Placental pericyte (primary cell): ENCODE data around the gene WDR18. TPM values are rescaled to one million over a fixed set of nuclear protein-coding genes. Genes with fewer than 3 reads are reported as not detected.

ENCODE experiments used
- small RNA-seq: library from RNA; depleted of rRNA; stranded (forward); fragments of <200 nt; gene quantifications from one replicate; pipeline ENCODE3, GENCODE V24; 2012; ENCODE audit warnings: low replicate concordance
- total RNA-seq: library from RNA; depleted of rRNA; stranded (reverse); fragments of >200 nt; gene quantifications from 2 replicates; pipeline ENCODE4 v1.2.3, GENCODE V29; 2012

WDR18 gene
- 55.7 and 58.2 TPM in 2 replicates for total RNA-seq

GRCh38 chr19:984165-984967 lies at the start of gene WDR18:
Gene WDR18 (plus strand): TSS chr19:984345. CDS start chr19:984354, 9 bp downstream.

GRCh38 chr19:1000095-1000494 lies 15.9 kb downstream of the WDR18 start, which contains the start of gene GRIN3B:
Gene GRIN3B (plus strand): TSS chr19:1000419. CDS start chr19:1000438, 19 bp downstream.

GRCh38 chr19:1020868-1021425 lies 36.8 kb downstream of the WDR18 start, which contains the start of gene TMEM259:
Gene TMEM259 (minus strand): TSS chr19:1021123. CDS start chr19:1020996, 127 bp downstream.

GRCh38 chr19:1025960-1026782 lies 42.0 kb downstream of the WDR18 start, which contains the start of gene CNN2:
Gene CNN2 (plus strand): TSS chr19:1026608. CDS start chr19:1026662, 54 bp downstream.

GRCh38 chr19:1039646-1040475 lies 55.7 kb downstream of the WDR18 start, which contains the start of gene ABCA7:
Gene ABCA7 (plus strand): TSS chr19:1040107. CDS start chr19:1041362, 1,255 bp downstream.

Small RNAs within 50 kb of the gene (small RNA-seq; reads per million reads assigned to genes)
- gene RNU6-2 = 5.6 reads per million, percentile 89 among the genes with 10 or more reads in this experiment

Other genes with a start within 250 kb of the WDR18 start
- 0.14 and 0.22 TPM in 2 replicates for gene MISP, start 233.2 kb upstream of the WDR18 start, total RNA-seq
- gene PTBP1, start 186.9 kb upstream of the WDR18 start, total RNA-seq = 117 and 262 TPM in 2 replicates
- 0.22 TPM in 1 of 2 replicates, not detected in the other for gene PLPPR3, start 162.4 kb upstream of the WDR18 start, total RNA-seq
- not detected in 2 replicates for gene AZU1, start 156.5 kb upstream of the WDR18 start, total RNA-seq
- not detected in 2 replicates for gene PRTN3, start 143.3 kb upstream of the WDR18 start, total RNA-seq
- not detected in 2 replicates for gene ELANE, start 132.0 kb upstream of the WDR18 start, total RNA-seq
- gene CFD, start 124.7 kb upstream of the WDR18 start, total RNA-seq = 2.4 and 62.4 TPM in 2 replicates
- 45.8 and 58.6 TPM in 2 replicates for gene MED16, start 91.2 kb upstream of the WDR18 start, total RNA-seq
- not detected in 2 replicates for gene RNU6-9, start 90.9 kb upstream of the WDR18 start, total RNA-seq
- gene R3HDM4, start 71.1 kb upstream of the WDR18 start, total RNA-seq = 32.2 and 41.9 TPM in 2 replicates
- 0.14 TPM in 1 of 2 replicates, not detected in the other for gene KISS1R, start 67.0 kb upstream of the WDR18 start, total RNA-seq
- 83.9 and 112 TPM in 2 replicates for gene ARID3A, start 58.3 kb upstream of the WDR18 start, total RNA-seq
- gene GRIN3B, start 16.1 kb downstream of the WDR18 start, total RNA-seq = 0.14 and 0.66 TPM in 2 replicates
- 119 and 132 TPM in 2 replicates for gene TMEM259, start 36.8 kb downstream of the WDR18 start, total RNA-seq
- gene RNU6-2, start 37.2 kb downstream of the WDR18 start, total RNA-seq = not detected in 2 replicates
- 541 and 553 TPM in 2 replicates for gene CNN2, start 42.3 kb downstream of the WDR18 start, total RNA-seq
- 18.0 and 19.0 TPM in 2 replicates for gene ABCA7, start 55.8 kb downstream of the WDR18 start, total RNA-seq
- gene ARHGAP45, start 82.8 kb downstream of the WDR18 start, total RNA-seq = 1.7 and 3.5 TPM in 2 replicates
- gene POLR2E, start 111.0 kb downstream of the WDR18 start, total RNA-seq = 111 and 123 TPM in 2 replicates
- gene GPX4, start 119.6 kb downstream of the WDR18 start, total RNA-seq = 150 and 588 TPM in 2 replicates
- 58.4 and 77.7 TPM in 2 replicates for gene SBNO2, start 189.9 kb downstream of the WDR18 start, total RNA-seq
- gene STK11, start 221.4 kb downstream of the WDR18 start, total RNA-seq = 107 and 110 TPM in 2 replicates